HEK293 (cell line): Measurements from ENCODE around the gene PNKD.

ENCODE experiments used
- ZIC2 ChIP-seq: fragments of 450-650 bp; formaldehyde crosslinking; IDR thresholded peaks from 2 replicates; pipeline ENCODE4 v1.5.1; 2016; ENCODE audit warnings: missing biosample characterization, missing genetic modification characterization
- ZNF10 ChIP-seq: fragments of 450-650 bp; formaldehyde crosslinking; IDR thresholded peaks from 2 replicates; pipeline ENCODE4 v1.5.1; 2017; ENCODE audit warnings: missing biosample characterization, missing genetic modification characterization
- ZNF112 ChIP-seq: fragments of 450-650 bp; formaldehyde crosslinking; IDR thresholded peaks from 2 replicates; pipeline ENCODE4 v1.5.0; 2017; ENCODE audit warnings: missing biosample characterization, missing genetic modification characterization
- ZNF114 ChIP-seq: fragments of 450-650 bp; formaldehyde crosslinking; IDR thresholded peaks from 2 replicates; pipeline ENCODE4 v1.5.0; 2017; ENCODE audit warnings: missing biosample characterization, missing genetic modification characterization
- ZNF138 ChIP-seq: fragments of 450-650 bp; formaldehyde crosslinking; IDR thresholded peaks from 2 replicates; pipeline ENCODE4 v1.5.1; 2016; ENCODE audit warnings: missing biosample characterization, missing genetic modification characterization, borderline replicate concordance
- ZNF302 ChIP-seq: fragments of 450-650 bp; formaldehyde crosslinking; IDR thresholded peaks from 2 replicates; pipeline ENCODE4 v1.5.1; 2016; ENCODE audit warnings: missing biosample characterization, missing genetic modification characterization, low read depth
- ZNF555 ChIP-seq: fragments of 450-650 bp; formaldehyde crosslinking; conservative IDR thresholded peaks from 2 replicates; pipeline ENCODE4 v1.5.1; 2017; ENCODE audit warnings: missing biosample characterization, mild to moderate bottlenecking, missing genetic modification characterization, inconsistent platforms
- ZNF664 ChIP-seq: fragments of 450-650 bp; formaldehyde crosslinking; IDR thresholded peaks from 2 replicates; pipeline ENCODE4 v1.5.1; 2016; ENCODE audit warnings: missing biosample characterization, missing genetic modification characterization
- TF ChIP-seq, protein P1 (sequence below): fragments of 450-650 bp; formaldehyde crosslinking; IDR thresholded peaks from 2 replicates; pipeline ENCODE4 v1.5.1; 2016; ENCODE audit warnings: missing biosample characterization, missing genetic modification characterization
- TF ChIP-seq, protein P2 (sequence below): fragments of 450-650 bp; formaldehyde crosslinking; IDR thresholded peaks from 2 replicates; pipeline ENCODE4 v1.5.1; 2016; ENCODE audit warnings: missing biosample characterization, missing genetic modification characterization
- TF ChIP-seq, protein P3 (sequence below): fragments of 450-650 bp; formaldehyde crosslinking; IDR thresholded peaks from 2 replicates; pipeline ENCODE4 v1.5.1; 2017; ENCODE audit warnings: missing biosample characterization, missing genetic modification characterization

- TF ChIP-seq, protein P1, sequence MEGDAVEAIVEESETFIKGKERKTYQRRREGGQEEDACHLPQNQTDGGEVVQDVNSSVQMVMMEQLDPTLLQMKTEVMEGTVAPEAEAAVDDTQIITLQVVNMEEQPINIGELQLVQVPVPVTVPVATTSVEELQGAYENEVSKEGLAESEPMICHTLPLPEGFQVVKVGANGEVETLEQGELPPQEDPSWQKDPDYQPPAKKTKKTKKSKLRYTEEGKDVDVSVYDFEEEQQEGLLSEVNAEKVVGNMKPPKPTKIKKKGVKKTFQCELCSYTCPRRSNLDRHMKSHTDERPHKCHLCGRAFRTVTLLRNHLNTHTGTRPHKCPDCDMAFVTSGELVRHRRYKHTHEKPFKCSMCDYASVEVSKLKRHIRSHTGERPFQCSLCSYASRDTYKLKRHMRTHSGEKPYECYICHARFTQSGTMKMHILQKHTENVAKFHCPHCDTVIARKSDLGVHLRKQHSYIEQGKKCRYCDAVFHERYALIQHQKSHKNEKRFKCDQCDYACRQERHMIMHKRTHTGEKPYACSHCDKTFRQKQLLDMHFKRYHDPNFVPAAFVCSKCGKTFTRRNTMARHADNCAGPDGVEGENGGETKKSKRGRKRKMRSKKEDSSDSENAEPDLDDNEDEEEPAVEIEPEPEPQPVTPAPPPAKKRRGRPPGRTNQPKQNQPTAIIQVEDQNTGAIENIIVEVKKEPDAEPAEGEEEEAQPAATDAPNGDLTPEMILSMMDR (tag by site-specific recombination) = no peak
- TF ChIP-seq ZNF555 (tag by site-specific recombination) = no peak
- TF ChIP-seq ZNF302 (tag by site-specific recombination) = no peak
- no peak for TF ChIP-seq ZNF664 (tag by site-specific recombination)
- no peak for TF ChIP-seq ZNF114
- no peak for TF ChIP-seq ZNF10 (tag by site-specific recombination)
- TF ChIP-seq, protein P2, sequence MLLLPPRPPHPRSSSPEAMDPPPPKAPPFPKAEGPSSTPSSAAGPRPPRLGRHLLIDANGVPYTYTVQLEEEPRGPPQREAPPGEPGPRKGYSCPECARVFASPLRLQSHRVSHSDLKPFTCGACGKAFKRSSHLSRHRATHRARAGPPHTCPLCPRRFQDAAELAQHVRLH (tag by site-specific recombination) = no peak
- TF ChIP-seq ZIC2 (tag by site-specific recombination) = no peak
- no peak for TF ChIP-seq ZNF112
- no peak for TF ChIP-seq ZNF138
- TF ChIP-seq, protein P3, sequence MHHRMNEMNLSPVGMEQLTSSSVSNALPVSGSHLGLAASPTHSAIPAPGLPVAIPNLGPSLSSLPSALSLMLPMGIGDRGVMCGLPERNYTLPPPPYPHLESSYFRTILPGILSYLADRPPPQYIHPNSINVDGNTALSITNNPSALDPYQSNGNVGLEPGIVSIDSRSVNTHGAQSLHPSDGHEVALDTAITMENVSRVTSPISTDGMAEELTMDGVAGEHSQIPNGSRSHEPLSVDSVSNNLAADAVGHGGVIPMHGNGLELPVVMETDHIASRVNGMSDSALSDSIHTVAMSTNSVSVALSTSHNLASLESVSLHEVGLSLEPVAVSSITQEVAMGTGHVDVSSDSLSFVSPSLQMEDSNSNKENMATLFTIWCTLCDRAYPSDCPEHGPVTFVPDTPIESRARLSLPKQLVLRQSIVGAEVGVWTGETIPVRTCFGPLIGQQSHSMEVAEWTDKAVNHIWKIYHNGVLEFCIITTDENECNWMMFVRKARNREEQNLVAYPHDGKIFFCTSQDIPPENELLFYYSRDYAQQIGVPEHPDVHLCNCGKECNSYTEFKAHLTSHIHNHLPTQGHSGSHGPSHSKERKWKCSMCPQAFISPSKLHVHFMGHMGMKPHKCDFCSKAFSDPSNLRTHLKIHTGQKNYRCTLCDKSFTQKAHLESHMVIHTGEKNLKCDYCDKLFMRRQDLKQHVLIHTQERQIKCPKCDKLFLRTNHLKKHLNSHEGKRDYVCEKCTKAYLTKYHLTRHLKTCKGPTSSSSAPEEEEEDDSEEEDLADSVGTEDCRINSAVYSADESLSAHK = no peak
These were observed 120.9 kb downstream of the PNKD start for GRCh38 chr2:218391202-218391601.
